ENCODE results near the gene RAD51B. TPM values are rescaled to one million over a fixed set of nuclear protein-coding genes. Genes with fewer than 3 reads are reported as not detected.
A peak's percentile ranks its signal among the peaks of the same experiment; 100 is the strongest.
"Not testable (repeated sequence)": the region's sequence is repeated elsewhere in the genome, so short reads cannot be mapped to it uniquely, and the experiment has no call there.

RAD51B gene
- total and polyA plus RNA-seq, 2 experiments from 2014 or later = 10.1 to 18.0 TPM

- TF ChIP-seq EZH2 (IDR thresholded peaks at IDR 0.05; ENCODE audit: borderline replicate concordance) (no peak), CTCF (IDR thresholded peaks at IDR 0.05; ENCODE audit: poor library complexity) (no peak), EZH2phosphoT487 (IDR thresholded peaks at IDR 0.05; ENCODE audit: low read depth, severe bottlenecking, unreplicated experiment) (no peak)
- DNase-seq (ENCODE audit: low spot score) = no peak
- Histone ChIP-seq H3K27ac (no peak overlapping the region), H3K79me2 (no peaks in the 10 kb centered on the region), H3K4me3 (no peak overlapping the region), H3K4me1 (ENCODE audit: insufficient read depth) (peaks cover 41% of the 10 kb centered on the region), H4K20me1 (ENCODE audit: insufficient read depth, poor library complexity, severe bottlenecking) (no peaks in the 10 kb centered on the region), H3K9me3 (ENCODE audit: low read depth) (no peaks in the 10 kb centered on the region), H3K27me3 (no peaks in the 10 kb centered on the region), H3K4me2 (no peak overlapping the region), H3K36me3 (replicated peaks; ENCODE audit: insufficient read depth, low read depth) (no peaks in the 10 kb centered on the region), H3K9me2 (replicated peaks; ENCODE audit: insufficient read depth) (no peaks in the 10 kb centered on the region), H2AFZ (no peak overlapping the region)
- WGBS (ENCODE audit: low lambda C conversion rate, missing lambda C conversion rate) = 75% methylated on average over 2 of the region's 2 CpGs
These were observed 941.2 kb downstream of the RAD51B start for GRCh38 chr14:68760761-68761160.

DNA sequence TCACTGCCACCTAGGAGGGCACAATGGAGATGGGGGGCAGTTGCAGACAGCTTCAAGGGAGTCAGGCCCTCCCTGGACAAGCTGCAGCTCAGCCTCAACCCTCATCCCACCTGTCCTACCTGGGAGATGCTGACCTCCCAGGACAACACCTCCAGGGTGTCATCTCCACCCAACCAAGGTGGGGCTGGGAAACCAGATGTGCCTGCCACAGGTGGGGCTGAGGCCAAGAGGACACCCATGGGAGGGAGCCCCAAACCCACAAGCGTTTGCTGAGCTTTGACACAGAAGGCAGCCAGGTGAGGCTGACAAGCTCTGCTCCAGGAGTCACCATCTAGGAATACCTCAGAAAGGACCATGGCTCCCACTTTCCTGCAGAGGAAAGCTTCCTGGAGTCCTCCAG, 941.8 kb downstream of the RAD51B start:
- TF ChIP-seq EZH2 (IDR thresholded peaks at IDR 0.05; ENCODE audit: borderline replicate concordance) (no peak), EZH2phosphoT487 (IDR thresholded peaks at IDR 0.05; ENCODE audit: low read depth, severe bottlenecking, unreplicated experiment) (no peak)
- DNase-seq (ENCODE audit: low spot score) = no peak
- H3K4me1 ChIP-seq (ENCODE audit: insufficient read depth) = peaks cover 35% of the 10 kb centered on the region

GRCh38 chr14:68762953-68763764, 943.6 kb downstream of the RAD51B start:
- H3K27me3 ChIP-seq = no peaks in the 10 kb centered on the region
- no peaks in the 10 kb centered on the region for H3K79me2 ChIP-seq
- H3K4me1 ChIP-seq (ENCODE audit: insufficient read depth) = peaks cover 21% of the 10 kb centered on the region
- peak; percentile 86 for DNase-seq (ENCODE audit: low spot score)
- H3K4me2 ChIP-seq = peak overlapping the region; percentile 37
- WGBS (ENCODE audit: low lambda C conversion rate, missing lambda C conversion rate) = 35% methylated on average over 11 of the region's 11 CpGs
- H4K20me1 ChIP-seq (ENCODE audit: insufficient read depth, poor library complexity, severe bottlenecking) = no peaks in the 10 kb centered on the region
- no peaks in the 10 kb centered on the region for H3K9me2 ChIP-seq (replicated peaks; ENCODE audit: insufficient read depth)
- TF ChIP-seq EZH2phosphoT487 (IDR thresholded peaks at IDR 0.05; ENCODE audit: low read depth, severe bottlenecking, unreplicated experiment) = no peak
- TF ChIP-seq CTCF (IDR thresholded peaks at IDR 0.05; ENCODE audit: poor library complexity) = no peak
- TF ChIP-seq EZH2 (IDR thresholded peaks at IDR 0.05; ENCODE audit: borderline replicate concordance) = no peak
- no peak overlapping the region for H3K4me3 ChIP-seq
- no peak overlapping the region for H2AFZ ChIP-seq
- H3K36me3 ChIP-seq (replicated peaks; ENCODE audit: insufficient read depth, low read depth) = no peaks in the 10 kb centered on the region
- peak overlapping the region; percentile 65 for H3K27ac ChIP-seq
- no peaks in the 10 kb centered on the region for H3K9me3 ChIP-seq (ENCODE audit: low read depth)

More for the DNA sequence above, 941.8 kb downstream of the RAD51B start:
- Histone ChIP-seq H3K36me3 (replicated peaks; ENCODE audit: insufficient read depth, low read depth) (no peaks in the 10 kb centered on the region), H4K20me1 (ENCODE audit: insufficient read depth, poor library complexity, severe bottlenecking) (no peaks in the 10 kb centered on the region), H3K9me3 (ENCODE audit: low read depth) (no peaks in the 10 kb centered on the region), H3K4me2 (no peak overlapping the region), H2AFZ (no peak overlapping the region), H3K27me3 (no peaks in the 10 kb centered on the region), H3K27ac (no peak overlapping the region), H3K79me2 (no peaks in the 10 kb centered on the region), H3K4me3 (no peak overlapping the region), H3K9me2 (replicated peaks; ENCODE audit: insufficient read depth) (no peaks in the 10 kb centered on the region)
- 100% methylated on average over 1 of the region's 1 CpG for WGBS (ENCODE audit: low lambda C conversion rate, missing lambda C conversion rate)

GRCh38 chr14:68763843-68764242, 944.3 kb downstream of the RAD51B start:
- H3K9me3 ChIP-seq (ENCODE audit: low read depth); H3K27me3 ChIP-seq; H2AFZ ChIP-seq; H3K79me2 ChIP-seq; H3K9me2 ChIP-seq (replicated peaks; ENCODE audit: insufficient read depth); H3K4me3 ChIP-seq; H3K36me3 ChIP-seq (replicated peaks; ENCODE audit: insufficient read depth, low read depth); DNase-seq (ENCODE audit: low spot score); H4K20me1 ChIP-seq (ENCODE audit: insufficient read depth, poor library complexity, severe bottlenecking); H3K4me2 ChIP-seq: not testable (repeated sequence)
- WGBS (ENCODE audit: low lambda C conversion rate, missing lambda C conversion rate) = 95% methylated on average over 4 of the region's 4 CpGs
- peak overlapping the region; percentile 65 for H3K27ac ChIP-seq
- peaks cover 14% of the 10 kb centered on the region for H3K4me1 ChIP-seq (ENCODE audit: insufficient read depth)

Data from hepatocyte (in vitro differentiated cells).